Measurements from ENCODE around the gene UBE2V1. TPM values are rescaled to one million over a fixed set of nuclear protein-coding genes. Genes with fewer than 3 reads are reported as not detected.
"Not testable (repeated sequence)": the region's sequence is repeated elsewhere in the genome, so short reads cannot be mapped to it uniquely, and the experiment has no call there.

UBE2V1 gene
- polyA plus RNA-seq, 1 of the 3 experiments (the other 2 are of a cell fraction): 99.7 TPM

GRCh38 chr20:50107086-50107660 is 5.8 kb downstream of the UBE2V1 start:
- no peak for DNase-seq
- no peaks in the 10 kb centered on the region for H3K9me2 ChIP-seq
- WGBS (ENCODE audit: low lambda C conversion rate): 90% methylated on average over 6 of the region's 6 CpGs
- peaks cover 9 to 15% of the 10 kb centered on the region in 2 experiments for H3K36me3 ChIP-seq (replicated peaks in 1 of 2; ENCODE audit: control insufficient read depth in 1 of 2, insufficient read depth in 2 of 2, low read length in 1 of 2)
- peaks cover 87% of the 10 kb centered on the region for H4K20me1 ChIP-seq (ENCODE audit: insufficient read depth)
- H3K4me1 ChIP-seq (ENCODE audit: control insufficient read depth in 1 of 2, insufficient read depth in 2 of 2, low read depth in 1 of 2, low read length in 1 of 2): peaks cover 27 to 61% of the 10 kb centered on the region in 2 experiments; a peak in 3 of 4 replicates
- H3K9ac ChIP-seq: no peak overlapping the region
- no peak overlapping the region for H3K4me3 ChIP-seq (ENCODE audit: low read depth in 2 of 2, low read length in 1 of 2)
- ChIA-PET POLR2A (interaction anchor here (1.1 kb wide), 1 partner anchor 14 kb away, joined by 3 read pairs; no protein-coding TSS in a partner anchor), CTCF (interaction anchor here (1.4 to 7.9 kb wide), 4 partner anchors 9 to 62 kb away, joined by 5 to 48 read pairs (median 8); no protein-coding TSS in a partner anchor)
- TF ChIP-seq GABPA (IDR thresholded peaks at IDR 0.05; ENCODE audit: low read depth) (no peak), CTCF (IDR thresholded peaks at IDR 0.05) (no peak), RFX5 (IDR thresholded peaks at IDR 0.05; ENCODE audit: low read length) (no peak), ZBTB33 (IDR thresholded peaks at IDR 0.05; ENCODE audit: borderline replicate concordance, low read depth) (no peak), IRF3 (IDR thresholded peaks at IDR 0.05; ENCODE audit: low read depth, low read length) (no peak), FOXM1 (IDR thresholded peaks at IDR 0.05; ENCODE audit: low read depth) (no peak), EZH2phosphoT487 (IDR thresholded peaks at IDR 0.05; ENCODE audit: borderline replicate concordance, low read depth) (no peak), MXI1 (IDR thresholded peaks at IDR 0.05; ENCODE audit: low read depth, low read length) (no peak), POLR2AphosphoS5 (IDR thresholded peaks at IDR 0.05; ENCODE audit: low read depth, low read length) (no peak), NRF1 (IDR thresholded peaks at IDR 0.05; ENCODE audit: low read depth, low read length) (no peak), ELF1 (IDR thresholded peaks at IDR 0.05) (no peak), RXRA (IDR thresholded peaks at IDR 0.05; ENCODE audit: borderline replicate concordance, low read depth) (no peak)
- H3K4me2 ChIP-seq: no peak overlapping the region
- no peak overlapping the region for H3K27ac ChIP-seq (ENCODE audit: low read depth in 2 of 2, low read length in 1 of 2)
- peaks cover 23% of the 10 kb centered on the region for H3F3A ChIP-seq (replicated peaks; ENCODE audit: insufficient read depth)
- no peaks in the 10 kb centered on the region for H3K27me3 ChIP-seq (ENCODE audit: insufficient read depth)
- no peaks in the 10 kb centered on the region for H3K9me3 ChIP-seq
- H2AFZ ChIP-seq (ENCODE audit: low read depth): no peak overlapping the region
- peaks cover 100% of the 10 kb centered on the region for H3K79me2 ChIP-seq (ENCODE audit: insufficient read depth)

GRCh38 chr20:50106669-50107068 is 6.3 kb downstream of the UBE2V1 start:
- H3K9ac ChIP-seq; H3K4me2 ChIP-seq; H2AFZ ChIP-seq (ENCODE audit: low read depth); H3K9me3 ChIP-seq; H3K27me3 ChIP-seq (ENCODE audit: insufficient read depth); H3K4me3 ChIP-seq (ENCODE audit: low read depth in 2 of 2, low read length in 1 of 2); H3K9me2 ChIP-seq; DNase-seq; H3K27ac ChIP-seq (ENCODE audit: low read depth in 2 of 2, low read length in 1 of 2): not testable (repeated sequence)
- H3K4me1 ChIP-seq (ENCODE audit: control insufficient read depth in 1 of 2, insufficient read depth in 2 of 2, low read depth in 1 of 2, low read length in 1 of 2): peaks cover 26 to 63% of the 10 kb centered on the region in 2 experiments; a peak in 3 of 4 replicates
- WGBS (ENCODE audit: low lambda C conversion rate): 94% methylated on average over 5 of the region's 5 CpGs
- H3F3A ChIP-seq (replicated peaks; ENCODE audit: insufficient read depth): peaks cover 23% of the 10 kb centered on the region
- ChIA-PET POLR2A (interaction anchor here (1.1 kb wide), 1 partner anchor 14 kb away, joined by 3 read pairs; no protein-coding TSS in a partner anchor), CTCF (interaction anchor here (1.1 to 7.9 kb wide), 8 partner anchors 10 to 128 kb away, joined by 3 to 48 read pairs (median 5); no protein-coding TSS in a partner anchor)
- H4K20me1 ChIP-seq (ENCODE audit: insufficient read depth): peaks cover 87% of the 10 kb centered on the region
- peaks cover 9 to 16% of the 10 kb centered on the region in 2 experiments for H3K36me3 ChIP-seq (replicated peaks in 1 of 2; ENCODE audit: control insufficient read depth in 1 of 2, insufficient read depth in 2 of 2, low read length in 1 of 2)
- H3K79me2 ChIP-seq (ENCODE audit: insufficient read depth): peaks cover 100% of the 10 kb centered on the region

Data from SK-N-SH (cell line).